ENCODE measurements around the gene MYO18B.

Gene MYO18B

GRCh38 chr22:25765801-25766200, 23.8 kb downstream of the MYO18B start:
- no peaks in the 10 kb centered on the region for H3K36me3 ChIP-seq (ENCODE audit: control insufficient read depth, low read depth, low read length)
- no peak overlapping the region for H3K27ac ChIP-seq (ENCODE audit: low read length)
- H3K9me3 ChIP-seq (ENCODE audit: control insufficient read depth, low read depth, low read length): no peaks in the 10 kb centered on the region
- no peak overlapping the region for H3K9ac ChIP-seq (ENCODE audit: low read length)
- H3K4me3 ChIP-seq (ENCODE audit: low read length): no peak overlapping the region
- H3K27me3 ChIP-seq (ENCODE audit: control insufficient read depth, insufficient read depth, low read length): no peaks in the 10 kb centered on the region
- no peaks in the 10 kb centered on the region for H3K4me1 ChIP-seq (ENCODE audit: control insufficient read depth, low read depth, low read length)

DNA sequence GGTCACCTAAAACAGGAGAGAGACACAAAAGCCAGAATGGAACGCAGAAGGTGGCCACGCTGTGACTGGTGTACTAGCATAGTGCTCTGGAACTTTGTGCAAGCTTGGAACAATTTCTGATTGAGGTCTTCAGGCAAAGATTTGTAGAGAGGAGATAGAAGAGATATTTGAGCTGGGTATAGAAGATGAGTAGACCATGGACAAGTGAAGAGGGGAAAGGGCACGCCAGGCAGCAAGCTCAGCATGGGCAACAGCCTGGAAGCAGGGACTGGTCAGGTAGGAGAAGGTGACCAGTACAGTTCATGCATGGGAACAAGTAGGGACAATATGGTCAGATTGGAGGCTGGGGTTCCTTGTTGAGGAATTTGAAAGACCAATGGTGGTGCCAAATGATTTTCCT, 24.4 kb downstream of the MYO18B start:
- Histone ChIP-seq H3K27ac (ENCODE audit: low read length) (no peak overlapping the region), H3K9me3 (ENCODE audit: control insufficient read depth, low read depth, low read length) (no peaks in the 10 kb centered on the region), H3K36me3 (ENCODE audit: control insufficient read depth, low read depth, low read length) (no peaks in the 10 kb centered on the region)

GRCh38 chr22:25770333-25770732, 28.3 kb downstream of the MYO18B start:
- H3K36me3 ChIP-seq (ENCODE audit: control insufficient read depth, low read depth, low read length): no peaks in the 10 kb centered on the region
- H3K27me3 ChIP-seq (ENCODE audit: control insufficient read depth, insufficient read depth, low read length): no peaks in the 10 kb centered on the region
- no peak overlapping the region for H3K4me3 ChIP-seq (ENCODE audit: low read length)
- H3K4me1 ChIP-seq (ENCODE audit: control insufficient read depth, low read depth, low read length): no peaks in the 10 kb centered on the region
- no peak overlapping the region for H3K27ac ChIP-seq (ENCODE audit: low read length)
- H3K9me3 ChIP-seq (ENCODE audit: control insufficient read depth, low read depth, low read length): no peaks in the 10 kb centered on the region
- H3K9ac ChIP-seq (ENCODE audit: low read length): no peak overlapping the region

More for the DNA sequence above, 24.4 kb downstream of the MYO18B start:
- no peaks in the 10 kb centered on the region for H3K27me3 ChIP-seq (ENCODE audit: control insufficient read depth, insufficient read depth, low read length)
- H3K4me3 ChIP-seq (ENCODE audit: low read length): no peak overlapping the region
- no peaks in the 10 kb centered on the region for H3K4me1 ChIP-seq (ENCODE audit: control insufficient read depth, low read depth, low read length)
- no peak overlapping the region for H3K9ac ChIP-seq (ENCODE audit: low read length)

GRCh38 chr22:25772288-25772687, 30.3 kb downstream of the MYO18B start:
- no peak overlapping the region for H3K27ac ChIP-seq (ENCODE audit: low read length)
- no peak overlapping the region for H3K9ac ChIP-seq (ENCODE audit: low read length)
- H3K4me1 ChIP-seq (ENCODE audit: control insufficient read depth, low read depth, low read length): no peaks in the 10 kb centered on the region
- no peaks in the 10 kb centered on the region for H3K27me3 ChIP-seq (ENCODE audit: control insufficient read depth, insufficient read depth, low read length)
- H3K9me3 ChIP-seq (ENCODE audit: control insufficient read depth, low read depth, low read length): no peaks in the 10 kb centered on the region
- H3K4me3 ChIP-seq (ENCODE audit: low read length): no peak overlapping the region
- H3K36me3 ChIP-seq (ENCODE audit: control insufficient read depth, low read depth, low read length): no peaks in the 10 kb centered on the region

DNA sequence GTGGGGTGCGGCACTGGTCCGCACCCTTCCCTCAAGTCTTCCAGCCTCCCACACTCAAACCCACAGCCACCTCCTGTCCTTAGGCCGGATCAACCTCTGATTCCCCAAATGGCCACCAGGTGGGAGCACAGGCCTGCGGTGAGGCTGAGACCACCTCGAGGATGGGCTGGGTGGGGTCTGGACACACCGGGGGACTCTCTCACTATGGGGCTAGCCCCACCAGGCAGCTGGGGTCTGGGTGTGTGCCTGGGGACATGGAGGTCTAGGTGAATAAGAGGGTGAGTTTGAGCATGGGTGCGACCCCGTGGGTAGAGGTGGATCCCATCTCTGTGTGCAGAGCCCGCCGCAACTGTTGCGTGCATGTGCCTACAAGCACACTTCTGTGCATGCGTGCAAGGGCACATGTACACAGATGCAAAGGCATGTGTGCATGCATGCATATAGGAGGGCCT, 32.6 kb downstream of the MYO18B start:
- Histone ChIP-seq H3K36me3 (ENCODE audit: control insufficient read depth, low read depth, low read length) (no peaks in the 10 kb centered on the region), H3K9ac (ENCODE audit: low read length) (no peak overlapping the region), H3K4me1 (ENCODE audit: control insufficient read depth, low read depth, low read length) (no peaks in the 10 kb centered on the region), H3K4me3 (ENCODE audit: low read length) (no peak overlapping the region), H3K27me3 (ENCODE audit: control insufficient read depth, insufficient read depth, low read length) (no peaks in the 10 kb centered on the region), H3K27ac (ENCODE audit: low read length) (no peak overlapping the region), H3K9me3 (ENCODE audit: control insufficient read depth, low read depth, low read length) (no peaks in the 10 kb centered on the region)

- Histone ChIP-seq H3K27ac (ENCODE audit: low read length) (no peak overlapping the region), H3K4me1 (ENCODE audit: control insufficient read depth, low read depth, low read length) (no peaks in the 10 kb centered on the region), H3K4me3 (ENCODE audit: low read length) (no peak overlapping the region), H3K36me3 (ENCODE audit: control insufficient read depth, low read depth, low read length) (no peaks in the 10 kb centered on the region), H3K9me3 (ENCODE audit: control insufficient read depth, low read depth, low read length) (no peaks in the 10 kb centered on the region), H3K9ac (ENCODE audit: low read length) (no peak overlapping the region), H3K27me3 (ENCODE audit: control insufficient read depth, insufficient read depth, low read length) (no peaks in the 10 kb centered on the region)
Observed at GRCh38 chr22:25775531-25775930, 33.5 kb downstream of the MYO18B start.

DNA sequence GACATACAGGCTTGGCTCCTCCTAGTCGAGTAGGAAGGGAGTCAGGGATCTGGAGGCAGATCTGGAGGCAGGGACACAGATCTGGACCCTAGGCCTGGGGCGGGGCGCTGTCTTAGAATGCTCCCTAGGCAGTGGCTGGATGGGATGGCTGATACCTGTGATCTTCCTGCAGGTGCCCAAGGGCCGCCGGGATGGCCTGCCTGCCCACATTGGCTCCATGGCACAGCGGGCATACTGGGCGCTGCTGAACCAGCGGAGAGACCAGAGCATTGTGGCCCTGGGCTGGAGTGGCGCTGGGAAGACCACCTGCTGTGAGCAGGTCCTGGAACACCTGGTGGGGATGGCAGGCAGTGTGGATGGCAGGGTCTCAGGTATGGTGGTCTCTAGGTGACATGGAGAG, 35.4 kb downstream of the MYO18B start:
- no peak overlapping the region for H3K27ac ChIP-seq (ENCODE audit: low read length)
- no peaks in the 10 kb centered on the region for H3K9me3 ChIP-seq (ENCODE audit: control insufficient read depth, low read depth, low read length)
- no peak overlapping the region for H3K9ac ChIP-seq (ENCODE audit: low read length)
- H3K4me3 ChIP-seq (ENCODE audit: low read length): no peak overlapping the region
- H3K4me1 ChIP-seq (ENCODE audit: control insufficient read depth, low read depth, low read length): no peaks in the 10 kb centered on the region
- H3K36me3 ChIP-seq (ENCODE audit: control insufficient read depth, low read depth, low read length): no peaks in the 10 kb centered on the region
- no peaks in the 10 kb centered on the region for H3K27me3 ChIP-seq (ENCODE audit: control insufficient read depth, insufficient read depth, low read length)

DNA sequence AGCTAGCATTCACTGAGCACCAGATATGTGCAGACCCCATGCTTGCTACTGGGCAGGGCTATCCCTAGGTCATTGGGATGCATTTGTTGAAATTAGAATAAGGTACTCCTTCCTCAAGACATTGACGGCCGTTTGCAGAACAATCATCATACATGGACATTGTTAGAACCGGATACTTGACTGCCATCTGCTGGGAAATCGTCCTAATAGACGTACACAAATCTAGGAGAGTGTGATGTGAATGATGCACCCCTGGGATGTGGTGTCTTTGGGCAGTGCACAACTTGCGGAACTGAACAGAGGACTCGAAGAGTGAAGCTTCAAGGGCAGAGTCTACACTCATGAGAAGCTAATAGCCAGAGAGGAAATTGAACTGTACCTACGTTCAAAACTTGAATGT, 35.9 kb downstream of the MYO18B start:
- Histone ChIP-seq H3K36me3 (ENCODE audit: control insufficient read depth, low read depth, low read length) (no peaks in the 10 kb centered on the region), H3K4me3 (ENCODE audit: low read length) (no peak overlapping the region), H3K27ac (ENCODE audit: low read length) (no peak overlapping the region), H3K9me3 (ENCODE audit: control insufficient read depth, low read depth, low read length) (no peaks in the 10 kb centered on the region), H3K4me1 (ENCODE audit: control insufficient read depth, low read depth, low read length) (no peaks in the 10 kb centered on the region), H3K27me3 (ENCODE audit: control insufficient read depth, insufficient read depth, low read length) (no peaks in the 10 kb centered on the region), H3K9ac (ENCODE audit: low read length) (no peak overlapping the region)

GRCh38 chr22:25779426-25779825, 37.4 kb downstream of the MYO18B start:
- Histone ChIP-seq H3K9me3 (ENCODE audit: control insufficient read depth, low read depth, low read length) (no peaks in the 10 kb centered on the region), H3K4me1 (ENCODE audit: control insufficient read depth, low read depth, low read length) (no peaks in the 10 kb centered on the region), H3K27ac (ENCODE audit: low read length) (no peak overlapping the region), H3K9ac (ENCODE audit: low read length) (no peak overlapping the region), H3K27me3 (ENCODE audit: control insufficient read depth, insufficient read depth, low read length) (no peaks in the 10 kb centered on the region), H3K36me3 (ENCODE audit: control insufficient read depth, low read depth, low read length) (no peaks in the 10 kb centered on the region), H3K4me3 (ENCODE audit: low read length) (no peak overlapping the region)

DNA sequence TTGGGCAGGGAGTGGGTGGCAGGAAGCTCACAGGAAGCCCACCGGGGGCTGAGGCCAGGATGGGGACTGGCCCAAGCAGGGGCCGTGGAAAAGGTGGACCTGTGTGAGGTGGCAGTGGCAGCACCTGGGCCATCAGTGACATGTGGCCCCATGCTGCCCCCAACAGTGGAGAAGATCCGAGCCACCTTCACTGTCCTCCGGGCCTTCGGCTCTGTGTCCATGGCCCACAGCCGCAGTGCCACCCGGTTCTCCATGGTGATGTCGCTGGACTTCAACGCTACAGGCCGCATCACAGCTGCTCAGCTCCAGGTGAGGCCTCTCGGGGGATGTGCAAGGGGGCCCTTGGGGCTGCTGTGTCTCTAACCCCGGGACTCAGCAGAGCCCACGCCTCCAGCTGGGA, 37.9 kb downstream of the MYO18B start:
- Histone ChIP-seq H3K27ac (ENCODE audit: low read length) (no peak overlapping the region), H3K9me3 (ENCODE audit: control insufficient read depth, low read depth, low read length) (no peaks in the 10 kb centered on the region), H3K27me3 (ENCODE audit: control insufficient read depth, insufficient read depth, low read length) (no peaks in the 10 kb centered on the region), H3K4me3 (ENCODE audit: low read length) (no peak overlapping the region), H3K9ac (ENCODE audit: low read length) (no peak overlapping the region), H3K36me3 (ENCODE audit: control insufficient read depth, low read depth, low read length) (no peaks in the 10 kb centered on the region), H3K4me1 (ENCODE audit: control insufficient read depth, low read depth, low read length) (no peaks in the 10 kb centered on the region)

DNA sequence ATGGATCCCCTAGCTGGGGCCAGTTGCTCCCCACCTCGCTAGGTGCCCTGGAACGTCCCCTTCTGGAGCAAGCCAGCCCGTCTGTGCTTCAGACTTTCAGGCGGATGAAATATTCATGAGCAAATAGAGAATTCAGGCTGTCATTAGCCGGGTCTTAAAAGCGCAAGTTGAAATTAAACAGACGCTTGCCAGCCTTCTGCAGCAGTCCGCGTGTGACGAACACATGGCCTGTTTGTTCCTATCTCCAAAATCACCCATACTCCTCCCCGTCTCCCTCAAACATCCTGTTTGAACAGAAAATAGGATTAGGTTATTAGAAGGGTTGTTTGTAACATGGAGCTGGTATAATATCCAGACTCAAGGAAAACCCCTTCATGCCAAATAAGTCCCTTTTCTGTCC, 38.7 kb downstream of the MYO18B start:
- H3K36me3 ChIP-seq (ENCODE audit: control insufficient read depth, low read depth, low read length): no peaks in the 10 kb centered on the region
- H3K9me3 ChIP-seq (ENCODE audit: control insufficient read depth, low read depth, low read length): no peaks in the 10 kb centered on the region
- no peak overlapping the region for H3K27ac ChIP-seq (ENCODE audit: low read length)
- H3K4me3 ChIP-seq (ENCODE audit: low read length): no peak overlapping the region
- no peaks in the 10 kb centered on the region for H3K27me3 ChIP-seq (ENCODE audit: control insufficient read depth, insufficient read depth, low read length)
- no peaks in the 10 kb centered on the region for H3K4me1 ChIP-seq (ENCODE audit: control insufficient read depth, low read depth, low read length)
- no peak overlapping the region for H3K9ac ChIP-seq (ENCODE audit: low read length)

DNA sequence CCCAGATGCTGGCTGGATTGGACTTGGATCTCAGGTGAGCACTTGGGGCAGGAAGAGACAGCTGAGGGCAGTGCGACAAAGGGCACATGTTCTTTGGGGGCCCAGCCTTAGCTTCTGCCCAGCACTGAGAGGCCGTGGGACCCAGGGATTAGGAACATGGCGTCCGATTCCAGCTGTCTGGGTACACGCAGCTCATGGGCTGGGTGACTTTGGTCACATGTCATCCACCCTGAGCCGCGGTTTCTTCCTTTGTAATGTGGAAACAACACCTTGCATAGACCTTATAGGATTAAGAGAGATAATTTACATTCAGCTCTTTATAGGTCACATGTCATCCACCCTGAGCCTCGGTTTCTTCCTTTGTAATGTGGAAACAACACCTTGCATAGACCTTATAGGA, 39.8 kb downstream of the MYO18B start:
- Histone ChIP-seq H3K4me1 (ENCODE audit: control insufficient read depth, low read depth, low read length) (no peaks in the 10 kb centered on the region), H3K27ac (ENCODE audit: low read length) (no peak overlapping the region), H3K36me3 (ENCODE audit: control insufficient read depth, low read depth, low read length) (no peaks in the 10 kb centered on the region), H3K9me3 (ENCODE audit: control insufficient read depth, low read depth, low read length) (no peaks in the 10 kb centered on the region), H3K9ac (ENCODE audit: low read length) (no peak overlapping the region), H3K4me3 (ENCODE audit: low read length) (no peak overlapping the region), H3K27me3 (ENCODE audit: control insufficient read depth, insufficient read depth, low read length) (no peaks in the 10 kb centered on the region)
